ENCODE data around the gene FOXP2.

DNA sequence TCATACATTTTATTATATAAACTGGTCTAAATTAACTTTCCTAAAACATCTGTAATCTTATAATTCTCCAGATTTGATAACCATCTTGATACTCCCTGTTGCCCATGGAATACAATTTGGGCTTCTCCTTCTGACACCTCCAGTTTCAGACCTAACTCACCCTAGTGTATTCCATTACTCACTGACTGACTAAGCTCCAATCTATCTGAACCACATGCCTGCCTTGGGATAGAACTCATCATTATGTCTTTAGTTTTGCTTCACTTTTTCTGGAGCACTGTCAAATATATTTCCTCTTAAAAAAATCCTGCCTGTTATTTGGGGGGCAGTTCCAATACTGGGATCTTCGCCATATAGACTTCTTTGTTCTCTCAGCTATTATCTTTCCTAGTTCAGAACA lies 4.9 kb upstream of the FOXP2 start:
- TF ChIP-seq, protein P1, sequence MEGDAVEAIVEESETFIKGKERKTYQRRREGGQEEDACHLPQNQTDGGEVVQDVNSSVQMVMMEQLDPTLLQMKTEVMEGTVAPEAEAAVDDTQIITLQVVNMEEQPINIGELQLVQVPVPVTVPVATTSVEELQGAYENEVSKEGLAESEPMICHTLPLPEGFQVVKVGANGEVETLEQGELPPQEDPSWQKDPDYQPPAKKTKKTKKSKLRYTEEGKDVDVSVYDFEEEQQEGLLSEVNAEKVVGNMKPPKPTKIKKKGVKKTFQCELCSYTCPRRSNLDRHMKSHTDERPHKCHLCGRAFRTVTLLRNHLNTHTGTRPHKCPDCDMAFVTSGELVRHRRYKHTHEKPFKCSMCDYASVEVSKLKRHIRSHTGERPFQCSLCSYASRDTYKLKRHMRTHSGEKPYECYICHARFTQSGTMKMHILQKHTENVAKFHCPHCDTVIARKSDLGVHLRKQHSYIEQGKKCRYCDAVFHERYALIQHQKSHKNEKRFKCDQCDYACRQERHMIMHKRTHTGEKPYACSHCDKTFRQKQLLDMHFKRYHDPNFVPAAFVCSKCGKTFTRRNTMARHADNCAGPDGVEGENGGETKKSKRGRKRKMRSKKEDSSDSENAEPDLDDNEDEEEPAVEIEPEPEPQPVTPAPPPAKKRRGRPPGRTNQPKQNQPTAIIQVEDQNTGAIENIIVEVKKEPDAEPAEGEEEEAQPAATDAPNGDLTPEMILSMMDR (conservative IDR thresholded peaks at IDR 0.05): no peak
- TF ChIP-seq ZFX (IDR thresholded peaks at IDR 0.05): no peak
